HEK293T (cell line): Measurements from ENCODE around the gene USP13.

ENCODE experiments used
- ARNT ChIP-seq: fragments of 450-650 bp; IDR thresholded peaks from 2 replicates; pipeline ENCODE4 v1.6.1; 2017; ENCODE audit warnings: mild to moderate bottlenecking
- BHLHE40 ChIP-seq: fragments of 450-650 bp; IDR thresholded peaks from 2 replicates; pipeline ENCODE4 v1.6.1; 2016; ENCODE audit warnings: mild to moderate bottlenecking, moderate library complexity, borderline replicate concordance
- CTBP1 ChIP-seq: fragments of 450-650 bp; IDR thresholded peaks from 2 replicates; pipeline ENCODE4 v1.6.1; 2016; ENCODE audit warnings: borderline replicate concordance
- ELF4 ChIP-seq: fragments of 450-650 bp; IDR thresholded peaks from 2 replicates; pipeline ENCODE4 v1.6.1; 2017; ENCODE audit warnings: antibody characterized with exemption
- FOXA1 ChIP-seq: fragments of 450-650 bp; IDR thresholded peaks from 2 replicates; pipeline ENCODE4 v1.6.1; 2016; ENCODE audit warnings: mild to moderate bottlenecking
- FOXM1 ChIP-seq: fragments of 450-650 bp; IDR thresholded peaks from 2 replicates; pipeline ENCODE4 v1.6.1; 2017; ENCODE audit warnings: mild to moderate bottlenecking, borderline replicate concordance
- HDGF ChIP-seq: fragments of 450-650 bp; IDR thresholded peaks from 2 replicates; pipeline ENCODE4 v1.6.1; 2017; ENCODE audit warnings: antibody characterized with exemption, borderline replicate concordance
- L3MBTL2 ChIP-seq: fragments of 450-650 bp; conservative IDR thresholded peaks from 2 replicates; pipeline ENCODE4 v1.6.1; 2016; ENCODE audit warnings: mild to moderate bottlenecking
- NFRKB ChIP-seq: fragments of 450-650 bp; IDR thresholded peaks from 2 replicates; pipeline ENCODE4 v1.6.1; 2016; ENCODE audit warnings: mild to moderate bottlenecking, moderate library complexity
- PKNOX1 ChIP-seq: fragments of 450-650 bp; IDR thresholded peaks from 2 replicates; pipeline ENCODE4 v1.6.1; 2016
- SP1 ChIP-seq: fragments of 450-650 bp; IDR thresholded peaks from 2 replicates; pipeline ENCODE4 v1.6.1; 2017
- SUZ12 ChIP-seq: fragments of 450-650 bp; IDR thresholded peaks from 2 replicates; pipeline ENCODE4 v1.6.1; 2016; ENCODE audit warnings: mild to moderate bottlenecking
- TARDBP ChIP-seq: fragments of 450-650 bp; IDR thresholded peaks from 2 replicates; pipeline ENCODE4 v1.6.1; 2016
- ZNF384 ChIP-seq: fragments of 450-650 bp; IDR thresholded peaks from 2 replicates; pipeline ENCODE4 v1.6.1; 2016

GRCh38 chr3:179833294-179833693, 180.5 kb downstream of the USP13 start:
- TF ChIP-seq ARNT (no peak), FOXA1 (no peak), NFRKB (no peak), BHLHE40 (no peak), L3MBTL2 (no peak), FOXM1 (no peak), ZNF384 (no peak), SP1 (no peak), ELF4 (no peak), HDGF (no peak), SUZ12 (no peak), CTBP1 (no peak), TARDBP (no peak), PKNOX1 (no peak)
